HG03558 (cell line): ENCODE results near the gene PRKRA.
"Not testable (repeated sequence)": the region's sequence is repeated elsewhere in the genome, so short reads cannot be mapped to it uniquely, and the experiment has no call there.

Source experiments
- ATAC-seq: cut with Tn5 transposase; IDR thresholded peaks from one replicate; pipeline ENCODE4 v1.9.1; 2021; ENCODE audit warnings: moderate number of reproducible peaks; ENCODE audit not compliant: unreplicated experiment; ENCODE audit errors: extremely low read depth

Gene PRKRA

DNA sequence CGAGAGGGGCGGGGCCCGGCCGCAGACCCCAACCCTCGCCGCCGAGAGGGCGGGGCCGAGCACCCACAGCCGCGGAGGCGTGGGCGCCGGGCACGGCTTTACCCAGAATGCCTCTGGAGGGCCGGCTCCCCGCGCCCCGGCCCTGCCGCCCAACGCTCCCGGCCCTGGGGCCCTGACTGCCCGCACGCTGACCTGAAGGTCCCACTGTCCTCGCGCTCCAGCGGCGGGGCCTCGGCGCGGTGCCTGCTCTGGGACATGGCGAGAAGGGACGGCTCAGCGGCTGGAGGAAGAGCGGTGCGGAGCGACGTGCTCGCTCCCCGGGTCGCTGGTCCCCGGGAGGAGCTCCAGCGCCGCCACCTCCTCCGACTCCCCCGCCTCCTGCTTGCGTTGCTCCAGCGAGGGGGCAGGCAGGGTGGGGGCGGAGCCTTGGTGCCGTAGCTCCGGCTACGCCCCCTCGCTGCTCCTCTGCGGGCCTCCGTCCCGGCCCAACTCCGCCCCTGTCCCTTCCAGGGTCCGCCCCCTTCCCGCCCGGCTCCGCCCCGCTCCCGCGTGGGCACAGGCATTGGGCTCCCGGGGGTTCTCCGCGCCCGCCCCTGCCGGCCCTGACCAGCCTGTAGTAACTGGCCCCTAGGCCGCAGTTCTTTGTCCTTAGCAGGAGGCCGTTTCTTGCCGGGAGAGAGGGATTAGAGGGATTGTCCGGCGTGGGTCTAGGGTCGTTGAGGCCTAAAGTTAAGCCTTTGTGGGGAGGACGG, at the start of gene PRKRA, which contains the start of gene PJVK:
PRKRA (minus strand) TSS at position 402 of the 752 bp plus-strand sequence; CDS start at position 257, 145 bp downstream.
PJVK (plus strand) TSS at position 605 of the 752 bp plus-strand sequence. CDS start 2,032 bp downstream, outside the sequence.
- peak; percentile 61 for ATAC-seq

DNA sequence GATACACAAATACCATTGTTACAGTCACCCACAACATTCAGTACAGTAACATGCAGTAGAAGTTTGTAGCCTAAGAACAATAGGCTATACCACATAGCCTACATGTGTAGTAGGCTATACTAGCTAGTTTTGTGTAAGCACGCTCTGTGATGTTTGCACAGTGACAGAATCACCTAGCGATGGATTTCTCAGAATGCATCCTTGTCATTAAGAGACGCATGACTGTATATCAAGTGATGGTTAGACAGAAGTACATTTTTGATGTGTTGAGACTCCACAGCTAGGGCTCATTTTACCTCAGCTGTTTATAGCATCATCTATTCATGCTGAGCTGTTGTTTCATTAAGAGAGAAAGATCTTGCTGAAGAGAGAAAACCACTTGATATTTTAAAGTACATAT, 48.7 kb upstream of the PRKRA start:
- no peak for ATAC-seq

DNA sequence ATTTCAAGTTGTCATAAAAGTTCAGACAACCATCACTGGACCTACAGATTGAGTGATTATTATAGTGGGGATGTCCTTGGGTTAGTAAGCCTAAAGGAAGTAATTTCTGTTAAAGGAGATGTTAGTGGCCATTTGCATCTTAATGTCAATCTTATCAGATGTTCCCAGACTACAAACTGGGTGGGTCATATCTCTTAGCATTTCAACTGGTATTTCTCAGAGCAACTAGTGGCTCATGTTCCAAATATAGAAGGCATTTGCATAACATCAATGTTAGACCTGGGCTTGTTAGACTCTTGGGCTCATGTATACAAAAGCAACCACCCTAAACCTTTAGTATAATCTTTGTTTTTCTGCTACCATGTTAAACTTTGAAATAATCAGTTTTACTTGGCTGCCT, 47.2 kb upstream of the PRKRA start:
- ATAC-seq = no peak

GRCh38 chr2:178496049-178496448, 45.1 kb upstream of the PRKRA start:
- ATAC-seq = no peak

GRCh38 chr2:178491612-178492011, 40.6 kb upstream of the PRKRA start:
- no peak for ATAC-seq

DNA sequence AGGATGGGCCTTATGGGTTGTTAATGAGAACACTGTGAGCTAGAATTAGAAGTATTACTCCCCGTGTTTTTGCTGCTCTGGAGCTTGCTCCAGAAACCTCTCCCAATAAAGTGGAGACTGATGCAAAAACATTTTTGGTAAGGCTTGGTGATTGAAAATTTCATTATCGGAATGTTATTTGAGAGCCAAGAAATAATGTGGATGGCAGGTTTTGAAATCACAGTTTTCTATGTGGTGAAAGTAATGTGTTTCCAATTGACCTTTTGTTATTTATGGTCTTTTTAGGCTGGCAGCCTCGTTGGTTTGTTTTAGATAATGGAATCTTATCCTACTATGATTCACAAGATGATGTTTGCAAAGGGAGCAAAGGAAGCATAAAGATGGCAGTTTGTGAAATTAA, 34.4 kb upstream of the PRKRA start:
- ATAC-seq = no peak

DNA sequence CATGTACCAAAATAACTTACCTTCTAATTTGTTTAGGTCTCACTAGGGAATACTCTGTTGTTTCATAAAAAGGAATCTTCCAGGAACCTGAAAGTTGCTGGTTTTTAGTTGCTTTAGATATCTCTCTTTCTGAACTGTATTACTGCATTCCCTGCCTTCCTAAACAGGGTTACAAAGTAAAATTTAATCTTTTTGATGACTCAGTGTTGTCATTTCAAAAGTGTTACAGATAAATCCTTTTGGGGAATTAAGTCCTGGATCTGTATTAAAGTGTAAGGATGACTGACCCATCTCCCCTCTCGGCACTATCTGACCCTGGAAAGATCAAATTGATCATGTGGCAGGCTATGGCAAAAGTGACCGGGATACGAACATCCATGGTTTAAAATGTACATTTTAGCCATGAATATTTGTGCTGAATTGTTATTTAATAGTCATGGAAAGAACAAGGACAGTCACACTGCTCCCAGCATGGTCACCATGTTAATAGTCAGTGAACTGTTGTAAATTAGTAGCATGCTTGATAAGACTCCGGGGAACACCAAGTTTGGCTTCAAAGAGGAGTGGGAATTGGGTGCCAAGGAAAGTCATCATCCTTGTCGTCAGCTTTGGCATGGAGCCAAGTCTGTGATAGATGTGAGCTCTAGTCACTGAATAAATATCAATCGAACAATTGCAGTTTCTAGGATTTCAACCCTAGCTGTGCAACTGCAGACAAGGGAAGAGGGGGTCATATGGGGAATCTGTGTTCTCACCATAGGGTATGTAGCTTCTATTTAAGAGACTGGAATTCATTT, 33.5 kb upstream of the PRKRA start:
- ATAC-seq = no peak

DNA sequence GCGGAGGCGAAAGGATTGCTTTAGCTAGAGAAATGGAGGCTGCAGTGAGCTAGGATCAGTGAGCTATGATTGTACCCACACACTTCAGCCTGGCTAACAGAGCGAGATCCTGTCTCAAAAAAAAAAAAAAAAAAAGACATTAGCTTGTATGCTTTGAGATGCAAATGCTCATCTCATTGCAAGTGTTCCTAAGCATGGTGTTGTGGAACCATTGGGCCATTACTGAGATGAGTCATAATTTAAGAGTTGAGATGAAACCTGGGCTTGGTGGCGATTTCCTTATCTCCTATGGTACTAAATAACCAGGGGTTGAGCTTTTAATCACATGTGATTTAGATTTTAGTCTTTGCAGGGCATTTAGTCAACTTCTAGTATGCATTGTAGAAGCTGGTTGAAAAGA, 31.5 kb upstream of the PRKRA start:
- peak; percentile 24 for ATAC-seq

DNA sequence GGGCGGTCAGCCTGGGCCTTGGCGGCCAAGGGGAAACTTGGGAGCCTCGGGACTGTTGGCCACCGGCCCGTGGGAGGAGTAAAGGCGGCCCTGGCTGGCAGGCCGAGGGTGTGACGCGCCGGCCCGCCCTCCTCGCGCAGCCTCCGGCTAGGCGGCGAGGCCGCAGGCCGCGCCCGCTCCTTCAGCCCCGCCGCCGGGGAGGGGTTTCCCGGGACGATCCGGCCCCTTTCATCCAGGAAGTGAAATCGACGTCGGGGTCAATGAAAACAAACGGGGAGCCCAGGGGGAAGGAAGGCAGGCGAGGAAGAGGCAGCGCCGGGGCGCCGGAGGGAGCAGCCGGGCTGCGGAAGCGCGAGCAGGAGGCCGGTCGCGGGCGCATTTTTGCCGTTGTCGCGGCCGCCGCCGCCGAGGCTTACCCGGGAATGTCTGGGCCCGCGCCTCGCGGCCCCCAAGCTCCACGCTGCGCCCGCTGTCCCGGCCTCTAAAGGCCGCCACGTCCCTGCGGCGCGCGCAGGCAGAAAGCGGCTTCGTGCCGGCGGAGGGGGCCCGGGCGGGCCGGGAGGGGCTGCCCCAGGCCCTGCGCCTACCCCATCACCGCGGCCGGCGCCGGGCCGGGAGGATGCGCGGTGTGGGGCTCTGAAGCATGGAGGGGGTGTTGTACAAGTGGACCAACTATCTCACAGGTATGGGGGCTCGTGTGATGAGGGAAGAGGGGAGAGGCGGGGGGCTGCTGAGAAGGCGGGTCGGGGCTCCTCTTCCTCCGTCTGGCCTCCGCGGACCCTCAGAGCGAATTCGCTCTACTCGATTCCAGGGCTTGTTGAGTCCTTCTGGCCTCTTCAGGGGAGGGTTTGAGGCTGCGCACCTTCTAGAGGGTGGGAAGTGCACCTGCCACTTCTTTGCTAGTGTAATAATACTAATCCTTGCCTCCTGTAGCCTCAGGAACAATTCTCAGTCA, 29.5 kb upstream of the PRKRA start, which contains the start of gene PLEKHA3:
PLEKHA3 (plus strand) TSS at position 231 of the 955 bp plus-strand sequence; CDS start at position 644, 413 bp downstream.
- ATAC-seq = peak; percentile 43

GRCh38 chr2:178479758-178480226, 28.8 kb upstream of the PRKRA start:
- ATAC-seq = no peak

DNA sequence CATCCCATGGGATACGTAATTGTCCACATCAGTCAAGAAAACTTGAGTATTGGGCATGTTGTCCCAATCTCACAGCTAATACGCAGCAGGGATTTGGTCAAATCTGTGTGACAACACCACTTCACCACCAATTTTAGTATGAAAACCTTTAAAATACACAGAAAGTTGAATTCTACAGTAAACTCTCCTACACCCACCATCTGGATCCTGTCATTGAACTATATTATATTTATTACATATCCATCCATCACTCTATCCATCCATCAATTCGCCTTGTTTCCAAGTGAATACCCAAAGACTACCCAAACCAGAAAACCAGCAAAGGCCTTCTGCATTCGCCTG, 28.3 kb upstream of the PRKRA start:
- no peak for ATAC-seq

DNA sequence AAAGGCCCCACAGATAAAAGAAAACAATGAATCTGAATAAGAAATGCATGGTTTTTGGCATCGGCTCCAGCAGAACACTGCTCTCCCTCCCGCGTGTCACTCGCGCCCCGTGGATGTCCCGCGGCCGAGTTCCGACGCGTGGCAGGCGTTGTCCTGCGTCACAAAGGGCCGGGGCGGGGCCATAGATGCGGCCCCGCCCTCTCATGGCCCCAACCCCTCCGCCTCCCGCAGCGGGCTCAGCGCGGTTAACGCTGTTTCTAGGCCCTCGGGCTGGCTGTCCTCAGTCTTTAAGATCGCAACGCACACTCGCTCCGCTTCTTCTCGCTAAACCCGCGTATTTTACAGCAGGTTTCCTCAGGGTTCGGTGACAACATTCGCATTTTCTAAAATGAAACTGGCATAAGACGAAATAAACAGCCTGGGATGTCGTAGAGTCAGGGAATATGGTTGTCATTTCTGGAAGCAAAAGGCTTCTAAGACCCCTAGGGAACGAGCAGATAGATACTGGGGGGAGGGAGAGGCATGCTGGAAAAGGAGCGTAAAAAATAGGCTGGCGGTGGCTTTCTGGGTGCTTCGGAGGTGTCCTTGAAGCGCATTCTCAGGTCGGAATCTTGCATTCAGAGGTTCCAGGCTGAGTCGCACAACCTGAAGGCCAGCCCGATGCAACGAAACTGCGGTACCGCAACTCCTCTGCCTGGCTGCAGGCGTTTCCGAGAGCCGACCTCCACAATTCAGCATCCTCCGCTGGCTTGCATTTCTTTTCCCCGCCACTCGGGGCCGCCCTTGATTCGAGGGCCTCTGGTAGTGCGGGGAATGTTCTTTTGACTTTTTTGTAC, 27.7 kb upstream of the PRKRA start, which contains the start of gene FKBP7:
FKBP7 (minus strand) TSS at position 162 of the 836 bp plus-strand sequence; CDS start at position 61, 101 bp downstream.
- ATAC-seq = peak; percentile 15

DNA sequence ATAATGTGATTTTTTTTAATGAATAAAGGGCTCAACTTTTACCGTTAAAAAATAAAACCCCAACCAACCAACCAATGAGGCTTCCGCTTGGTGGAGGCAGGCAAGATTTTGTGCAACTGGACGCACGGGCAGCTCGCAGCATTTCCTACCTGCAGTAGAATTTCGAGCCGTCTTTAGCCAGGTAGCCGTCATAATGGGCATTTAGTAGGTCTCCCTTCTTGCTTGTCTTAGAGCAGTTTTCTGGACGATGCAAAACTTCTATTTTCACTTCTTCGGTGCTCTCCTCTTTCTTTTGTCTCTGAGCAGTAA, 27.1 kb upstream of the PRKRA start:
- ATAC-seq = no peak

- no peak for ATAC-seq
These were observed 26.6 kb upstream of the PRKRA start for GRCh38 chr2:178477443-178478129.

GRCh38 chr2:178476477-178476876, 25.5 kb upstream of the PRKRA start:
- ATAC-seq = no peak

DNA sequence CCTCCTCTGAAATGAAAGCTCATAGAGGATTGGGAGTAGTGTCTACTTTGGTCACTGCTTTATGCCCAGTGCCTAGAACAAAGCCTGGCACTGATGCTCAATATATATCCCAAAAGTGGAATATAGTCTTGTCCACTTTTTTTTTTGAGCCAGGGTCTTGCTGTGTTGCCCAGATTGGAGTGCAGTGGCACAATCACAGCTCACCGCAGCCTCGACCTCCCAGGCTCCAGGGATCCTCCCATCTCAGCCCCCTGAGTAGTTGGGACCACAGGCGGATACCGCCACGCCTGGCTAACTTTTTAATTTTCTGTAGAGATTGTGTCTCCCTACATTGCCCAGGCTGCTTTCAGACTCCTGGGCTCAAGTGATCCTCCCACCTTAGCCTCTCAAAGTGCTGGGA, 23.6 kb upstream of the PRKRA start:
- ATAC-seq = no peak

- no peak for ATAC-seq
These were observed 23.0 kb upstream of the PRKRA start for GRCh38 chr2:178473931-178474330.

DNA sequence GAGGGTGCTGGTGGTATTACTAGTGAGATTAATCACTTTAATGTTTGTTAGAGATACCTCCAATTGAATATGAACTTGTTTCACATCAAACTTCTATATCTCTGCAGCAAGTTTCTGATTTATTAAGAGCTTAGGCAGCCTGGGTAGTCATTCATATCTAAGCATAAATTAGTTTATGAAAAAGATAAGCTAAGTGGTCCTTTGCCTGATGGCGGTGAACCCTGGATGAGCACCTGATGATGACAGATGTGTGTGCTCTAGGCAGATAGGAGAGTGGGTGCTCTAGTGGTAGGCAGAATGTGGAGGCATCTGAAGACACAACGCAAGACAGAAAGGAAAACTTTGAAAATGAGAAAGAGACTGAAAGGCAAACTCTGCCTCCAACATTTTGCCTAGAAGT, 22.4 kb upstream of the PRKRA start:
- ATAC-seq = no peak

DNA sequence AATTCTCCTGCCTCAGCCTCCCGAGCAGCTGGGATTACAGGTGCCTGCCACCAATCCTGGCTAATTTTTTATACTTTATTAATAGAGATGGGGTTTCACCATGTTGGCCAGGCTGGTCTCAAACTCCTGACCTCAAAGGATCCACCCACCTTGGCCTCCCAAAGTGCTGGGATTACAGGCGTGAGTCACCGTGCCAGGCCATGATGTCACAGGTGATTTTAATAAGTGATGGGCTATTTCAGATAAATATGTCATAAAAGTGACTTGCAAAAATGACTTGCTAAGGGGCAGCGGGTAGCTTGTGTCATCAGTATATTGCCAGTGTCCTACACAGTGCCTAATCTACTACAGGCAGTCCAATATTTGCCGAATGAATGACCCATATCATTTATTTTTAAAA, 20.3 kb upstream of the PRKRA start:
- not testable (repeated sequence) for ATAC-seq
